ENCODE data around the gene AGRN.

DNA sequence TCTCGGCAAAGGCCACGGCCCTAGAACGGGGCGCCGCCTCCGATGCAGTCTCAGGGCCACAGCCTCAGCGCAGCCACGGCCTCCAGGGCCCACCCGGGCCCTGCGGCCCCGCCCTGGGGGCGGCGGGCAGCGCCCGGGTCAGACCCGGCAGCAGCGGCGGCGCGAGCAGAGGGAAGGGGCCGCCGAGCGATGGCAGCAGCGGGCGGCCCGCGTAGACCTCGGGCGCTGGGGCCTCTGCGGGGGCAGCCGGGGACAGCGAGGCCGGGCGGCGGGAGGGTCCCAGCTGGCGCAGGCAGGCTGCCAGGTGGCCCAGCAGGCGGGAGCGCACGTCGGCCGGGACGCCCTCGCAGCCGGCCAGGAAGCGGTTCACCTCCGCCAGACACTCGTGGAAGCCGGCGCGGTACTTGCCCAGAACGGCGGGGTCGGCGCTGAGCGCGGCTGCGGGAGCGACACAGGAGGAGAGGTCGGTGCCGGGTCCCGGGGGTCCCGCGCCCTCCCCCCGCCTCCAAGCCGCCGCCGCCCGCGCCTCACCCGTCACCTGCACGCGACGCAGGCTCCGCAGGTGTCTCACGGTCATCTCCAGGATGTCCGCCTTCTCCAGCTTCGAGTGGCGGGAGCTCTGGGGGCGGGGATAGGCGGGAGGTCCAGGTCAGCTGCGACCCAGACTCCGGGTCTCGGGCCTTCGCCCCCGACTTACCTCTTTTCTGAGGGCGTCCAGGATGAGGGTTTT is 20.8 kb upstream of the AGRN start:
- TF ChIP-seq YY1 (IDR thresholded peaks at IDR 0.05; ENCODE audit: low read depth) (no peak), EGR1 (IDR thresholded peaks at IDR 0.05) (no peak; the same call in 1 of the 2 replicates), CEBPB (IDR thresholded peaks at IDR 0.05) (no peak), ZBTB7A (IDR thresholded peaks at IDR 0.05; ENCODE audit: low read depth) (peak; percentile 86; the same call in 1 of the 2 replicates), EP300 (IDR thresholded peaks at IDR 0.05; ENCODE audit: borderline replicate concordance) (0 out of 2 replicates have a peak, but pooled peaks have one; percentile 12), RAD21 (IDR thresholded peaks at IDR 0.05; ENCODE audit: low read depth) (no peak), TEAD4 (IDR thresholded peaks at IDR 0.05) (no peak), TAF1 (IDR thresholded peaks at IDR 0.05; ENCODE audit: low read depth) (no peak; the same call in 1 of the 2 replicates), CREB1 (IDR thresholded peaks at IDR 0.05; ENCODE audit: low read depth) (no peak)
- TF ChIP-seq, protein P1, sequence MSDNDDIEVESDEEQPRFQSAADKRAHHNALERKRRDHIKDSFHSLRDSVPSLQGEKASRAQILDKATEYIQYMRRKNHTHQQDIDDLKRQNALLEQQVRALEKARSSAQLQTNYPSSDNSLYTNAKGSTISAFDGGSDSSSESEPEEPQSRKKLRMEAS (IDR thresholded peaks at IDR 0.05), result peak; percentile 55; the same call in 1 of the 2 replicates
